ENCODE data around the gene PAF1. TPM values are rescaled to one million over a fixed set of nuclear protein-coding genes. Genes with fewer than 3 reads are reported as not detected.
A peak's percentile ranks its signal among the peaks of the same experiment; 100 is the strongest.

Gene PAF1
- total RNA-seq, 1 experiment from 2014 or later = 901 TPM

DNA sequence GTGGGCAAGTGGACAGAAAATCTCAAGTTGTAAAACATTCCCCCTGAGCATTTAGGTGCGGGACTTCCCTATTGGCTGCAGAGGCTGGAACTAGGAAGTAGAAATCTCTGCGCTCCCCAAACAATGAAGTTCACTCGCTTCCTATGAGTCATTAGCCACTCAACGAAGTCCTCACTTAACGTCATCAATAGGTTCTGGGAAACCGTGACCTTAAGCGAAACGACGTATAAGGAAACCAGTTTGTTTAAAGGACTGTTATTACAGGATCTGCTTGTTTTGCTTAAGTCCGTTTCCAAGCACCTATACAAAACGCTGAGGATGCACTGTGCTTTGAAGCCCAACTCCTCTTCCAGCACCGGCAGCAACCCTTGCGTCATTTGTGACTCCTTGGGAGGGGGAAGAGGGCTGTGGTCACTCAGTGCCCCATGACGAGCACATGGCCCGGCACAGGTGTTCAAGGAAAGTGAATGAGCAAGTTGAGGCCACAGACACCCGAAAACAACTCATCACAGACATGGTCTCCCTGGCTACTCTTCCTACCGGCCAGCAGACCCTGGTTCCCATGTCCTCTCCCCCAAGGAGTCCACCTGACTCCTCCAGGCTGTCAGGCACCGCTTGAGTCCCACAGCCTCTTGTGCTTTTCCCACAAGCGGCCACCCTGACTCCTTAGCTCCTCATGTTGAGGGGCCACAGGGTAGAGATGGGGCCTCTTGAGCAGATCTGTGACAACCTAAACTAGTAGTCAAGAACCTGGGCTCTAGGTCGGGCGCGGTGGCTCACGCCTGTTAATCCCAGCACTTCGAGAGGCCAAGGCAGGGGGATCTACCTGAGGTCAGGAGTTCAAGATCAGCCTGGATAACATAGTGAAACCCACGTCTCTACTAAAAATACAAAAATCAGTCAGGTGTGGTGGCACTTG, 40.0 kb upstream of the PAF1 start:
- no peaks in the 10 kb centered on the region for H3K9me3 ChIP-seq (ENCODE audit: control insufficient read depth, insufficient read depth, low read depth, low read length)
- peak overlapping the region; percentile 0 to 24; a peak in 3 of 4 replicates for H3K4me3 ChIP-seq (ENCODE audit: low read depth in 2 of 2, low read length in 2 of 2)
- peaks cover 27% of the 10 kb centered on the region for H3K36me3 ChIP-seq (ENCODE audit: control insufficient read depth, insufficient read depth, low read length)
- H3K27me3 ChIP-seq (ENCODE audit: control insufficient read depth, insufficient read depth, low read length) = no peaks in the 10 kb centered on the region
- POLR2A ChIA-PET = interaction anchor here (0.5 to 5.9 kb wide), 33 partner anchors 7 to 1032 kb away, joined by 3 to 524 read pairs (median 8); partner anchors contain the start of genes DYRK1B, EID2B, MED29 and PAF1
- no TSS peak for BruUV-seq (replicated peaks)
- in situ Hi-C loops (cut with HindIII; ENCODE audit: low pct_unique_long_range_greater_than_20kb, low sequenced_read_pairs) = no loop called here
- DNase-seq (ENCODE audit: low read depth, low spot score) = peak; percentile 100
- TF ChIP-seq SIN3A (IDR thresholded peaks at IDR 0.05; ENCODE audit: borderline replicate concordance, insufficient read depth, low read depth, low read length) (no peak), POLR2AphosphoS5 (IDR thresholded peaks at IDR 0.05; ENCODE audit: low read depth, low read length) (no peak), REST (IDR thresholded peaks at IDR 0.05; ENCODE audit: insufficient read depth in 1 of 2, low read depth in 2 of 2, low read length in 1 of 2) (no peak), TCF7L2 (IDR thresholded peaks at IDR 0.05; ENCODE audit: low read depth, low read length) (no peak)
- TF ChIP-seq, protein P1, sequence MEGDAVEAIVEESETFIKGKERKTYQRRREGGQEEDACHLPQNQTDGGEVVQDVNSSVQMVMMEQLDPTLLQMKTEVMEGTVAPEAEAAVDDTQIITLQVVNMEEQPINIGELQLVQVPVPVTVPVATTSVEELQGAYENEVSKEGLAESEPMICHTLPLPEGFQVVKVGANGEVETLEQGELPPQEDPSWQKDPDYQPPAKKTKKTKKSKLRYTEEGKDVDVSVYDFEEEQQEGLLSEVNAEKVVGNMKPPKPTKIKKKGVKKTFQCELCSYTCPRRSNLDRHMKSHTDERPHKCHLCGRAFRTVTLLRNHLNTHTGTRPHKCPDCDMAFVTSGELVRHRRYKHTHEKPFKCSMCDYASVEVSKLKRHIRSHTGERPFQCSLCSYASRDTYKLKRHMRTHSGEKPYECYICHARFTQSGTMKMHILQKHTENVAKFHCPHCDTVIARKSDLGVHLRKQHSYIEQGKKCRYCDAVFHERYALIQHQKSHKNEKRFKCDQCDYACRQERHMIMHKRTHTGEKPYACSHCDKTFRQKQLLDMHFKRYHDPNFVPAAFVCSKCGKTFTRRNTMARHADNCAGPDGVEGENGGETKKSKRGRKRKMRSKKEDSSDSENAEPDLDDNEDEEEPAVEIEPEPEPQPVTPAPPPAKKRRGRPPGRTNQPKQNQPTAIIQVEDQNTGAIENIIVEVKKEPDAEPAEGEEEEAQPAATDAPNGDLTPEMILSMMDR (IDR thresholded peaks at IDR 0.05) = no peak
- peak; percentile 67 for ATAC-seq
- intact Hi-C loops (cut with micrococcal nuclease; ENCODE audit: unreplicated experiment) = loop anchor here (1.0 kb wide), 1 partner anchor 19 kb away; the partner anchor contains the start of gene PLEKHG2
- peak overlapping the region; percentile 86 for H3K27ac ChIP-seq (ENCODE audit: low read length)
- peaks cover 85% of the 10 kb centered on the region for H3K4me1 ChIP-seq (ENCODE audit: control insufficient read depth, insufficient read depth, low read length)
- CTCF ChIA-PET = interaction anchor here (0.5 to 7.9 kb wide), 12 partner anchors 9 to 682 kb away, joined by 3 to 147 read pairs (median 6); partner anchors contain the start of gene PLEKHG2

DNA sequence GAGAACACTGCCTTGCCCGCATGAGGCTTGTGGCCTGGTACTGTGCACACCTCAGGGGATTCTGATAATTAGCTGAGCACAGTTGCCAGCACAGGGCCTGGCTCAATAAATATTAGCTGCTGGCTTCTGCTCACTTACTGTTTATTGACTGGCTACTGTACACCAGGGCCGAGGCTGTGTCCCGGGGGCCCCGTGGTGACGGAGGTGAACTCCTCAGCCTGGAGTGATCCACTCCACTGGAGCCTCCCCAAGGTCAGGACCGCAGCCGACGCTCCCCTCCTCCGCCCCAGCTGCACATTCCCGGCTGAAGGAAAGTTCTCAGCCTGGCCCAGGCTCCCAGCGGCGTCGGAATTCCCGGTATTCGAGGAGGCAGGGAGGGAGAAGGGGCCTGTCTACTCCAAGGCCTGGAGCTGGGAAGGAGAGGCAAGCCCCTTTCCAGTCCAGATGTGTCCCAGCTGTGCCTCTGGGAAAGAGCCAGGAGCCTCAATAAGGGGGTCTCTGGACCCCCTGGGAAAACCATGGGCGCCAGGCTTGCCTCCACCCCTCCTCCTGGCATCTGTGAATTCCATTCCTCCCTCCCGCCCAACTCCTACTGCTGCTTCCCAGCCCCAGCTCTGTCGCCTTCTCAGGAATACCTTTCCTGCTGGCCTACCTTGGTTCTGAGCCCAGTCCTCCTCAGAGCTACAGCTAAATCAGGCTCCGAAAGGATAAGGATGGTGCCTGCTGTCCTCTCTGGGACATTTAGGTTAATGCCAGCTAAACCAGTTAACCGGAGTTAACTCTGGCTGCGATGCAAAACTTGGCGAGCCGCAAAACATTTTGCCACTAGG, 37.6 kb upstream of the PAF1 start:
- ChIA-PET POLR2A (interaction anchor here (0.6 to 5.3 kb wide), 25 partner anchors 7 to 405 kb away, joined by 3 to 230 read pairs (median 5); partner anchors contain the start of genes DYRK1B, EID2, EID2B and MED29), CTCF (interaction anchor here (0.5 to 7.9 kb wide), 22 partner anchors 10 to 477 kb away, joined by 3 to 147 read pairs (median 5); partner anchors contain the start of genes DLL3, DYRK1B, EID2B and FBL)
- in situ Hi-C loops (cut with HindIII; ENCODE audit: low pct_unique_long_range_greater_than_20kb, low sequenced_read_pairs) (loop anchor here (5.0 kb wide), 2 partner anchors 36 to 74 kb away; partner anchors contain the start of genes MED29 and PAF1), intact Hi-C loops (cut with micrococcal nuclease; ENCODE audit: unreplicated experiment) (loop anchor here (5.0 kb wide), 1 partner anchor 396 kb away; the partner anchor contains the start of gene FBXO27)
- no peak for TF ChIP-seq POLR2AphosphoS5 (IDR thresholded peaks at IDR 0.05; ENCODE audit: low read depth, low read length)
- no peak for TF ChIP-seq TCF7L2 (IDR thresholded peaks at IDR 0.05; ENCODE audit: low read depth, low read length)
- TF ChIP-seq, protein P1 (IDR thresholded peaks at IDR 0.05) = no peak
- no peak for TF ChIP-seq SIN3A (IDR thresholded peaks at IDR 0.05; ENCODE audit: borderline replicate concordance, insufficient read depth, low read depth, low read length)
- TF ChIP-seq REST (IDR thresholded peaks at IDR 0.05; ENCODE audit: insufficient read depth in 1 of 2, low read depth in 2 of 2, low read length in 1 of 2) = no peak
- H3K9me3 ChIP-seq (ENCODE audit: control insufficient read depth, insufficient read depth, low read depth, low read length) = no peaks in the 10 kb centered on the region
- H3K4me1 ChIP-seq (ENCODE audit: control insufficient read depth, insufficient read depth, low read length) = peaks cover 75% of the 10 kb centered on the region
- BruUV-seq (replicated peaks) = no TSS peak
- peak overlapping the region; percentile 86 for H3K27ac ChIP-seq (ENCODE audit: low read length)
- H3K4me3 ChIP-seq (ENCODE audit: low read depth in 2 of 2, low read length in 2 of 2) = peak overlapping the region; percentile 0 to 17; a peak in 3 of 4 replicates
- DNase-seq (ENCODE audit: low read depth, low spot score) (peak; percentile 92), ATAC-seq (peak; percentile 70)
- H3K36me3 ChIP-seq (ENCODE audit: control insufficient read depth, insufficient read depth, low read length) = peaks cover 24% of the 10 kb centered on the region
- H3K27me3 ChIP-seq (ENCODE audit: control insufficient read depth, insufficient read depth, low read length) = no peaks in the 10 kb centered on the region
